CMK (cell line): Measurements from ENCODE around the gene OSBPL9.
"Not testable (repeated sequence)": the region's sequence is repeated elsewhere in the genome, so short reads cannot be mapped to it uniquely, and the experiment has no call there.

Experiments
- DNase-seq: peaks from one replicate; pipeline ENCODE4 v3.0.0-alpha.2; 2010; ENCODE audit warnings: low read depth

Gene OSBPL9

GRCh38 chr1:51610104-51610503 is 6.8 kb upstream of the OSBPL9 start:
- DNase-seq, result not testable (repeated sequence)

- DNase-seq, result no peak
Observed at GRCh38 chr1:51610637-51611036, 6.3 kb upstream of the OSBPL9 start.

GRCh38 chr1:51612447-51612961 is 4.4 kb upstream of the OSBPL9 start:
- DNase-seq, result no peak

- DNase-seq, result no peak
Observed at GRCh38 chr1:51615780-51616291, 1.1 kb upstream of the OSBPL9 start.

GRCh38 chr1:51616490-51616889 is 402 bp upstream of the OSBPL9 start:
- DNase-seq, result no peak

GRCh38 chr1:51618715-51619114 is 1.8 kb downstream of the OSBPL9 start:
- no peak for DNase-seq

- DNase-seq, result no peak
Observed at GRCh38 chr1:51620470-51620869, 3.6 kb downstream of the OSBPL9 start.

GRCh38 chr1:51621161-51621560 is 4.3 kb downstream of the OSBPL9 start:
- no peak for DNase-seq

- no peak for DNase-seq
Observed at GRCh38 chr1:51621841-51622454, 5.1 kb downstream of the OSBPL9 start.

GRCh38 chr1:51622455-51622913 is 5.6 kb downstream of the OSBPL9 start:
- DNase-seq, result peak; percentile 27

- no peak for DNase-seq
Observed at GRCh38 chr1:51623025-51623424, 6.1 kb downstream of the OSBPL9 start.

- DNase-seq, result no peak
Observed at GRCh38 chr1:51623450-51623849, 6.6 kb downstream of the OSBPL9 start.

GRCh38 chr1:51624855-51625254 is 8.0 kb downstream of the OSBPL9 start:
- no peak for DNase-seq

- DNase-seq, result no peak
Observed at GRCh38 chr1:51627672-51628071, 10.8 kb downstream of the OSBPL9 start.

- no peak for DNase-seq
Observed at GRCh38 chr1:51628715-51629590, 12.1 kb downstream of the OSBPL9 start.

- DNase-seq, result no peak
Observed at GRCh38 chr1:51629918-51630317, 13.0 kb downstream of the OSBPL9 start.

- DNase-seq, result no peak
Observed at GRCh38 chr1:51630393-51630792, 13.5 kb downstream of the OSBPL9 start.

- DNase-seq, result no peak
Observed at GRCh38 chr1:51630922-51631321, 14.0 kb downstream of the OSBPL9 start.

- no peak for DNase-seq
Observed at GRCh38 chr1:51631747-51632146, 14.9 kb downstream of the OSBPL9 start.

- no peak for DNase-seq
Observed at GRCh38 chr1:51634618-51635017, 17.7 kb downstream of the OSBPL9 start.

- no peak for DNase-seq
Observed at GRCh38 chr1:51635615-51636014, 18.7 kb downstream of the OSBPL9 start.

GRCh38 chr1:51636191-51636590 is 19.3 kb downstream of the OSBPL9 start:
- DNase-seq, result no peak
